NCI-H2227 (cell line): ENCODE results near the gene TNS1.
A peak's percentile ranks its signal among the peaks of the same experiment; 100 is the strongest.

Experiments used
- DNase-seq: peaks from one replicate; lab custom pipeline; 2025; ENCODE audit not compliant: unreplicated experiment; lab: John Stamatoyannopoulos, UW

TNS1 gene

GRCh38 chr2:217981084-217981730, 21.6 kb downstream of the TNS1 start:
- DNase-seq: no peak

DNA sequence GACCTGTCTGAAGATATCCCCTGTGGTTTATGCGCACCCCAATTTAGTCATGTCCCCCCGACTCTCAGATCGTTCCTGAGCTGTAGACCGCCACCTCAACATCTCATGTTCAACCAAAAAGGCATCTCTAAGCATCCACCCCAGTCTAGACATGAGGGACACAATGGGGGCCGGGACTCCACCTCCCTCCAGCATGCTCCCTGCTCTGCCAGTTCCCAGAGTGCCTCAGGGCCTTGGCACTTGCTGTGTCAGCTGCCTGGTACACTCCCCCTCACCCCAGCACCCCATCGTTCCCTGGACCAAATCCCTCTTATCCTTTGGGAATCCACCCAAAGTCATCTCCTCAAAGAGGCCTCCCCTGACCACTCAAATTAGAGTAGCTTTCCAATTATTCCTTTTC, 22.2 kb downstream of the TNS1 start:
- no peak for DNase-seq

GRCh38 chr2:217980036-217980435, 22.8 kb downstream of the TNS1 start:
- DNase-seq: no peak

GRCh38 chr2:217979151-217979811, 23.5 kb downstream of the TNS1 start:
- no peak for DNase-seq

DNA sequence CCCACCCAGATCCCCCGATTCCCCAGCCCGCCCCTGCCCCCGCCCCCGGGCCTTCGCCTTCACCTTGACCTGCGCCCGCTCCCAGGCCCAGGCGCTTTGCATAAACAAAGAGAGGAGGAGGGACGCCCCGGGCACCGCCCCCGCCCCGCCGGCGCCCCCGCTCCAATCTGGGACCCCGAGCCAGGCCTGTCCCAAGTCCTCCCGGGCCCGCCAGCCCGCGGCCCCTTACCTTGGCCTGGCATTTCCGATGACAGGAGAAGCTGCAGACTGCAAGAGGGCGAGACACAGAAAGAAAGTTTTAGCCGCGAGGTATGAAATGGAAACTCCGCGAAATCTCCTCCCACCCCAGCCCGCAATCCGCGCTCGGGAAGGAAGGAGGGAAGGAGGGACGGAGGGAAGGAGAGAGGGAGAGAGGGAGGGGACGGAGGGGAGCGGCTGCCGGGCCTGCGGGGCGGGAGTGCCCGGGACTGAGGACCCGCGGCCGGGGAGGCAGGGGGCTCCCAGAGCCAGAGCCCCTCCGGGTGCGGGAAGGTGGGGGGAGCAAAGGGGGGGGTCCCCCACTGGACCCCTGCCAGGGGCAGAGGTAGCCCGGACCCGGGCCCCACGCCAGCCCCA, 24.2 kb downstream of the TNS1 start:
- DNase-seq: peak; percentile 54

DNA sequence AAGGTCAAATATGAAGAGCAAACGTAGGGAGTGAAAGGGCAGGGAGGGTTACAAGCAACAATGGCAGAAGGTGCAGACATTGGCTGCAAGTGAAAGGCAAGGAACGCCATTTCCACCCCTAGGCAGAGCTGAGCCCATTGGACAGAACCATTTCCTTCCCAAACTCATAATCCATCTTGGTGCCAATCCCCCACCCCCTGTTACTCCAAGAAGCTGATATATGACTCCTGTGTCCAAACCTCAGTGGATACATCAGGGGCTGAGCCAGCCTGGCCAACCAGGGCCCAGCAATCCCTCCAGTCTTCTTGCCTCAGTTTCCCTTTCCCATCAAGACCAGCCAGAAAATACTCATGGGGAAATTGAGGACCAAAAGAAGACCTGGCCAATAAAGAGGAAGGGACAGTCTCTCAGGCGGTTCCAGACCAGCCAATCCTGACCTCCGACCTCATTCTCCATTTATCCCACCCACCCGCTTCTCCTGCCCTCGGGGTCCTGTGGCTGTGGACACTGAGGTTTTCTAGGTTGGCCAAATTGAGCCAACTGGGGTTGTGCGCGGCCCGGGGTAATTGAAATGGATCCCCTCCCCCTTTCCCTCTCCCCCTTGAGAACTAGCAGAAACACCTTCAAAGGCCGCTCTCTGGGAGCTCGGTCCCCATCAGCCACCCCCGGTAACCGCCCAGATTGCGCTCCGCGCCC, 24.8 kb downstream of the TNS1 start:
- DNase-seq: no peak

GRCh38 chr2:217976301-217976700, 26.5 kb downstream of the TNS1 start:
- no peak for DNase-seq

DNA sequence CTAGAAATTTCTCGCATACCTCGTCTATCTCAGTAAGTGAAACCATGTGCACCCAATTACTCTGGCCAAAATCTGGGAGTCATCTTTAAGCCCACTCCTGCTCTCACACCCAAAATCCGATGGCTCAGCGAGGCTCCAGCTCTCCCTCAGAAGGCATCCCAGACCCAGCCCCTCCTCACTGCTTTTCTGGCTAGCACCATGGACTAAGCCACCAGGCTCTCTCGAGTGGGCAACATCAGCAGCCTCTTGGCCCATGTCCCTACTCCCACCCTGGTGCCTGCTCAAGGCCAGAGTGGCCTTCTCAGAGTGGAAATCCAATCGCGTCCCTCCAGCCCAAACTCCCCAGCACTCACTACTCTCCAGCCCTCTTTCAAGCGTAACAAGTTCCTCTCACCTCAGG, 27.2 kb downstream of the TNS1 start:
- no peak for DNase-seq

- DNase-seq: no peak
These were observed 28.3 kb downstream of the TNS1 start for GRCh38 chr2:217974389-217975005.

DNA sequence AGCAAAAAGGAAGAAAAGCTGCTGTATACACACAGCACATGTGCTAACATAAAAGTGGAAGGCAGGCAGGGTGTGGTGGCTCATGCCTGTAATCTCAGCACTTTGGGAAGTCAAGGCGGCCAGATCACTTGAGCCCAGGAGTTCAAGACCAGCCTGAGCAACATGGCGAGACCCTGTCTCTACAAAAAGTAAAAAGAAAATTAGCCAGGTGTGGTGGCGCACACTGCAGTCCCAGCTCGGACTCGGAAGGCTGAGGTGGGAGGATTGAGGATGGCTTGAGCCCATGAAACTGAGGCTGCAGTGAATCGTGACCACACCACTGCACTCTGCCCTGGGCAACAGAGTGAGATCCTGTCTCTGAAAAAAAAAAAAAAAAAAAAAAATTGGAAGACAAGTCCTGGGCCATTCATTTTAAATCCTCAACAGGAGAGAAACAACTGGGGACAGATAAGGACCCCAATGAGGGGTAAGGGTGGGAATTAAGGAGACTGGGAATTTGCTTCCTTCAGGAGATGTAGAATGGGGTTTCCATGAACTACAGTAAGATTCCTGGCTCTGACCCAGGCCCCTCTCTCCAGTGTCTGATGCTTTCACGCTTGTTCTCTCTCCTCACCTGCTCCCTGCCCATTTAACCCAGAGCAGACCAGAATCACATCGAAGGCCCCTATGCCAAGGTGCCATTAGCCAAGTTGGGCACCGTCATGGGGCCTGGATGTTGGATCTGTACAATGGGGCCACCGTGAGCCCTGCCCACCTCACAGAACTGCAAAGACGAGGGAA, 29.6 kb downstream of the TNS1 start:
- DNase-seq: no peak

DNA sequence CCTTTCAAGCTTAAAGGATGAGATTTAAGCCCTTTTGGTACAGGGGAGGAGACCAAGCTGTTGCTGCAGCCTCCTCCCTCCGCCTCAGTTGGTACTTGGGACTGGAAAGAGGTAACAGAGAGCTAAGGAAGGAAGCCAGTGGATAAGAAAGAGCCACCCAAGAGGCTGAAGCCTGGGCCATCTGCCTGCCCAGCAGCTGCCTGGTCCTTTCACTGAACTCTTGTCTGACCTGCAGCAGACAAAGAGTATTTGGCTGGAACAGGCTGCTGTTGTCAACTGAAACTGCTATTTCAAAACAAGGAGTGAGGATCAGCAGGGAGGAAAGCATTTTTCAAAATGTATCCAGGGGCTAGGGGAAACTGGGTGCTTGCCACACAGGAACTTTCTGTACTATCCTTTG, 30.3 kb downstream of the TNS1 start:
- no peak for DNase-seq

DNA sequence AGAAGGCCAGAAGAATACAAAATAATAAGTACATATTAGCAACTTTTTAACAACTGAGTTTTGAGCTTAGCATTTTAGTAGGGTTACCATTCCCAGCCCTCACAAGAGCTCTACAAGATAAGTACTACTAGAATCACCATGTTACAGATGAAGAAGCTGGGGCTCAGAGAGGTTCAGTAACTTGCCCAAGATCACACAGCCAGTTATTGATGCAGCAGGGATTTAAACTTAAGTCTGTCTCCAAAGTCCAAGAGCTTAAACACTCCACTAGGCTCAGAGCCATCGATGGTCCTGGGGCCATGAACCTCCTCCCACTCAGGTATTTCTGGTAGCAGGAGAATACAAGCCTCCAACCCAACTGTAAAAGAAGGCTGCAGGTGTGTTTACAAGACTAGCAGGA, 30.8 kb downstream of the TNS1 start:
- DNase-seq: no peak

DNA sequence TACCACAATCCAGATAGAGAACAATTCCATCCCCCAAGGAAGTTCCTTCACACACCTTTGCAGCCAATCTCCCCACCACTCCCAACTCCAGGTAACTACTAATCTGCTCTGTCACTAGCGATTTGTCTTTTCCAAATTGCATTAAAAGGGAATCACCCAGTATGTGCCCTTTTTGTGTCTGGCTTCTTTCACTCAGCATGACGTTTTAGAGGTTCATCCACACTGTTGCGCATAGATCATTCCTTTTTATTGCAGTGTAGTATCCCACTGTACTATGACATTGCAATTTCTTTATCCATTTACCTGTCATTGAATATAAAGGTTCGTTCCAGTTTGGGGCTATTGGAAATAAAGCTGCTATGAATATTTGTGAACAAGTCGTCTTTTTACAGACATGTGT, 31.6 kb downstream of the TNS1 start:
- no peak for DNase-seq

GRCh38 chr2:217970206-217970605, 32.6 kb downstream of the TNS1 start:
- no peak for DNase-seq

- no peak for DNase-seq
These were observed 33.2 kb downstream of the TNS1 start for GRCh38 chr2:217969588-217969987.

- no peak for DNase-seq
These were observed 34.8 kb downstream of the TNS1 start for GRCh38 chr2:217968023-217968422.

GRCh38 chr2:217966423-217967070, 36.2 kb downstream of the TNS1 start:
- no peak for DNase-seq

GRCh38 chr2:217964275-217965161, 38.3 kb downstream of the TNS1 start:
- no peak for DNase-seq

DNA sequence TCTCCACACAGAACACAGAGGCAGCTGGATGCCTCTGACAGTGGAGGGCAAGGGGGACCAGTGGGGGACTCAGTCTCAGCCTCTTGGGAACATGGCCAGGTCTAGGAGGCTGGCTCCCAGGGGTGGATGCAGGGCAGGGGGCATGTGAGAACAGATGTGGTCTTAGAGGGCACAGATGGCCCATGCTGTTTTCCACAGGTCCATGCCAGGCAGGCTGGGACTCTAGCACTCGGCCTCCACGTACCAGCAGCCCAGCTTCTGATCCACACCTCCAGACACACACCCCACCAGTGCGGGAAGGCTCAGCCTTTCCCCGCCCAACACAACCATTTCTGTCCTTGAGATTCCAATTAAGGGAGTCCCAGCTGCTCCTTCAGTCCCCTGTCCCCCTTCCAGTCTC, 42.4 kb downstream of the TNS1 start:
- no peak for DNase-seq
